22Rv1 (cell line): Measurements from ENCODE around the gene BDP1.
"Not testable (repeated sequence)": the region's sequence is repeated elsewhere in the genome, so short reads cannot be mapped to it uniquely, and the experiment has no call there.

Experiments
- ZFX ChIP-seq: fragments of 450-650 bp; IDR thresholded peaks from 2 replicates; pipeline ENCODE4 v1.6.1; 2017; ENCODE audit warnings: antibody characterized with exemption, borderline replicate concordance
- TF ChIP-seq, protein P1 (sequence below): fragments of 450-650 bp; IDR thresholded peaks from 2 replicates; pipeline ENCODE4 v1.5.1; 2017; ENCODE audit warnings: mild to moderate bottlenecking

DNA sequence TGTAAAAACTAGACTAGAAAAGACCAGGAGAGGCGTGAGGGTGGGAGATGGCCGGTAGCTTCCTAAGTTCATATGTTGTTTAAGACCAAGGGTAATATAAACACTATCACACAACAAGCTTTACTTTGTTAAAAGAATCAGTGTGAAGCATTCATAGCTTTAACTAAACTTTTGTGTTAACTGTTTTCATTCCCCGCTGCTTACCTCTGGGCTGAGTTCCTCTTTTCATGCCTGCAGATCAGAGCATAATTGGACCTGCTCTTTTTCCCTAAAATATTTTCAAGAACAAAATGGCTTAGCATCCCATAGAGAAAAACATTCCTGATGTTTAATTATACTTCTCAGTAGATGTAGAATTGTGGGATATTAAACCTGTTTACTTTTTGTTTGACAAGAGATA is 23.0 kb upstream of the BDP1 start:
- TF ChIP-seq, protein P1, sequence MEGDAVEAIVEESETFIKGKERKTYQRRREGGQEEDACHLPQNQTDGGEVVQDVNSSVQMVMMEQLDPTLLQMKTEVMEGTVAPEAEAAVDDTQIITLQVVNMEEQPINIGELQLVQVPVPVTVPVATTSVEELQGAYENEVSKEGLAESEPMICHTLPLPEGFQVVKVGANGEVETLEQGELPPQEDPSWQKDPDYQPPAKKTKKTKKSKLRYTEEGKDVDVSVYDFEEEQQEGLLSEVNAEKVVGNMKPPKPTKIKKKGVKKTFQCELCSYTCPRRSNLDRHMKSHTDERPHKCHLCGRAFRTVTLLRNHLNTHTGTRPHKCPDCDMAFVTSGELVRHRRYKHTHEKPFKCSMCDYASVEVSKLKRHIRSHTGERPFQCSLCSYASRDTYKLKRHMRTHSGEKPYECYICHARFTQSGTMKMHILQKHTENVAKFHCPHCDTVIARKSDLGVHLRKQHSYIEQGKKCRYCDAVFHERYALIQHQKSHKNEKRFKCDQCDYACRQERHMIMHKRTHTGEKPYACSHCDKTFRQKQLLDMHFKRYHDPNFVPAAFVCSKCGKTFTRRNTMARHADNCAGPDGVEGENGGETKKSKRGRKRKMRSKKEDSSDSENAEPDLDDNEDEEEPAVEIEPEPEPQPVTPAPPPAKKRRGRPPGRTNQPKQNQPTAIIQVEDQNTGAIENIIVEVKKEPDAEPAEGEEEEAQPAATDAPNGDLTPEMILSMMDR: not testable (repeated sequence)
- not testable (repeated sequence) for TF ChIP-seq ZFX
